SU-DHL-6 (cell line): ENCODE results near the gene ZNF423.

Experiments
- EZH2phosphoT487 ChIP-seq: fragments of 200-600 bp; sonication (generic), shearing (Covaris generic); conservative IDR thresholded peaks from 2 replicates; pipeline ENCODE4 v1.6.1; 2018; ENCODE audit warnings: mild to moderate bottlenecking, antibody characterized with exemption, low read length, moderate library complexity, mixed read lengths
- TF ChIP-seq, protein P1 (sequence below): fragments of 200-600 bp; sonication (generic); IDR thresholded peaks from one replicate; pipeline ENCODE4 v1.5.1; 2017; ENCODE audit warnings: antibody characterized with exemption, mild to moderate bottlenecking, low read length, moderate library complexity; ENCODE audit not compliant: insufficient read depth, poor library complexity, severe bottlenecking

- no peak for TF ChIP-seq EZH2phosphoT487
- TF ChIP-seq, protein P1, sequence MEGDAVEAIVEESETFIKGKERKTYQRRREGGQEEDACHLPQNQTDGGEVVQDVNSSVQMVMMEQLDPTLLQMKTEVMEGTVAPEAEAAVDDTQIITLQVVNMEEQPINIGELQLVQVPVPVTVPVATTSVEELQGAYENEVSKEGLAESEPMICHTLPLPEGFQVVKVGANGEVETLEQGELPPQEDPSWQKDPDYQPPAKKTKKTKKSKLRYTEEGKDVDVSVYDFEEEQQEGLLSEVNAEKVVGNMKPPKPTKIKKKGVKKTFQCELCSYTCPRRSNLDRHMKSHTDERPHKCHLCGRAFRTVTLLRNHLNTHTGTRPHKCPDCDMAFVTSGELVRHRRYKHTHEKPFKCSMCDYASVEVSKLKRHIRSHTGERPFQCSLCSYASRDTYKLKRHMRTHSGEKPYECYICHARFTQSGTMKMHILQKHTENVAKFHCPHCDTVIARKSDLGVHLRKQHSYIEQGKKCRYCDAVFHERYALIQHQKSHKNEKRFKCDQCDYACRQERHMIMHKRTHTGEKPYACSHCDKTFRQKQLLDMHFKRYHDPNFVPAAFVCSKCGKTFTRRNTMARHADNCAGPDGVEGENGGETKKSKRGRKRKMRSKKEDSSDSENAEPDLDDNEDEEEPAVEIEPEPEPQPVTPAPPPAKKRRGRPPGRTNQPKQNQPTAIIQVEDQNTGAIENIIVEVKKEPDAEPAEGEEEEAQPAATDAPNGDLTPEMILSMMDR: no peak
These were observed 360.1 kb downstream of the ZNF423 start for GRCh38 chr16:49495596-49496355.
